Neural progenitor cell (in vitro differentiated cells): Measurements from ENCODE around the gene SIX3.

ENCODE experiments used
- EZH2 ChIP-seq: fragments of 200-600 bp; sonication (generic); IDR thresholded peaks from 2 replicates; pipeline ENCODE4 v1.6.1; 2017; ENCODE audit warnings: antibody characterized with exemption, mild to moderate bottlenecking, moderate library complexity
- EZH2phosphoT487 ChIP-seq: fragments of 200-600 bp; sonication (generic); IDR thresholded peaks from 2 replicates; pipeline ENCODE4 v1.6.1; 2017; ENCODE audit warnings: antibody characterized with exemption
- TF ChIP-seq, protein P1 (sequence below): fragments of 200-600 bp; sonication (generic); IDR thresholded peaks from 2 replicates; pipeline ENCODE4 v1.5.1; 2017; ENCODE audit warnings: antibody characterized with exemption, mild to moderate bottlenecking

GRCh38 chr2:44967056-44967455 lies 25.6 kb downstream of the SIX3 start:
- no peak for TF ChIP-seq EZH2phosphoT487
- TF ChIP-seq, protein P1, sequence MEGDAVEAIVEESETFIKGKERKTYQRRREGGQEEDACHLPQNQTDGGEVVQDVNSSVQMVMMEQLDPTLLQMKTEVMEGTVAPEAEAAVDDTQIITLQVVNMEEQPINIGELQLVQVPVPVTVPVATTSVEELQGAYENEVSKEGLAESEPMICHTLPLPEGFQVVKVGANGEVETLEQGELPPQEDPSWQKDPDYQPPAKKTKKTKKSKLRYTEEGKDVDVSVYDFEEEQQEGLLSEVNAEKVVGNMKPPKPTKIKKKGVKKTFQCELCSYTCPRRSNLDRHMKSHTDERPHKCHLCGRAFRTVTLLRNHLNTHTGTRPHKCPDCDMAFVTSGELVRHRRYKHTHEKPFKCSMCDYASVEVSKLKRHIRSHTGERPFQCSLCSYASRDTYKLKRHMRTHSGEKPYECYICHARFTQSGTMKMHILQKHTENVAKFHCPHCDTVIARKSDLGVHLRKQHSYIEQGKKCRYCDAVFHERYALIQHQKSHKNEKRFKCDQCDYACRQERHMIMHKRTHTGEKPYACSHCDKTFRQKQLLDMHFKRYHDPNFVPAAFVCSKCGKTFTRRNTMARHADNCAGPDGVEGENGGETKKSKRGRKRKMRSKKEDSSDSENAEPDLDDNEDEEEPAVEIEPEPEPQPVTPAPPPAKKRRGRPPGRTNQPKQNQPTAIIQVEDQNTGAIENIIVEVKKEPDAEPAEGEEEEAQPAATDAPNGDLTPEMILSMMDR, result no peak
- TF ChIP-seq EZH2, result no peak
